ENCODE data around the gene LRRC75A.
"Not testable (repeated sequence)": the region's sequence is repeated elsewhere in the genome, so short reads cannot be mapped to it uniquely, and the experiment has no call there.

Gene LRRC75A, protein sequence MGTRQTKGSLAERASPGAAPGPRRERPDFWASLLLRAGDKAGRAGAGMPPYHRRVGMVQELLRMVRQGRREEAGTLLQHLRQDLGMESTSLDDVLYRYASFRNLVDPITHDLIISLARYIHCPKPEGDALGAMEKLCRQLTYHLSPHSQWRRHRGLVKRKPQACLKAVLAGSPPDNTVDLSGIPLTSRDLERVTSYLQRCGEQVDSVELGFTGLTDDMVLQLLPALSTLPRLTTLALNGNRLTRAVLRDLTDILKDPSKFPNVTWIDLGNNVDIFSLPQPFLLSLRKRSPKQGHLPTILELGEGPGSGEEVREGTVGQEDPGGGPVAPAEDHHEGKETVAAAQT

DNA sequence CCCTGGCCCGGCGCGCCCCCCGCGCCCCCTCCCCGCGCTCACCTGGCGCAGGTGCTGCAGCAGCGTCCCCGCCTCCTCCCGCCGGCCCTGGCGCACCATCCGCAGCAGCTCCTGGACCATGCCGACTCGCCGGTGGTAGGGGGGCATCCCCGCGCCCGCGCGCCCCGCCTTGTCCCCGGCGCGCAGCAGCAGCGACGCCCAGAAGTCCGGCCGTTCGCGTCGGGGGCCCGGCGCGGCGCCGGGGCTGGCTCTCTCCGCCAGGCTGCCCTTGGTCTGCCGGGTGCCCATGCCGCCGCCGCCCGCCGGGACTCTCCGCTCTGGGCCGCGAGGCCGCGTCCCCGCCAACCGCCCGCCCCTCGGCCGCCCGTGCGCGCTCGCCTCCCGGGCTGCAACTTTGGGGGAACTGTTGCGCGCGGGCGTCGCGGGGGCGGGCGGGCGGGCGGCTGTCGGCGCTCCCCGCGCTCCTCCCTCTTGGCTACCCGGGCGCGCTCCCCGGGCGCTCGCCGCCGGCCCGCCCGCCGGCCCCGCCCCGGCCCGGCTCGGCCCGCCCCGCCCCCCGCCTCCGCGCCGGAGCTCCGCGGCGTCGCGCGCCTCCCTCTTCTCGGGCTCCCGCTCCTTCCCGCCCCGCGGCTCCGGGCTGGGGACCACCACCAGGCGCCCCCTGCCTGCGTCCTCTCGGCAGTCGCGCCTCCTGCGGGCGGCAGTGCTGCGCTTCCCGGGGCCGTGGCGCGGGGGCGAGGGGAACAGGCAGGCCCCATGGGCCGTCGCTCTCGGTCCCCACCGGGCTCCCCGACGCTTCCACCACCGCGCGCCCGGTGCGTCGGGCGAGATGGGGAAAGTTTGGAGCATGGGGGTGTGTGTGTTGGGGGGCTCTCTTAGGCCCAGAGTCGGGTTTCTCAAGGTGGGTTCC, at the start of gene LRRC75A:
LRRC75A (minus strand) TSS at position 491 of the 910 bp plus-strand sequence; CDS start at position 288, 203 bp downstream.
- no peak for DNase-seq

DNA sequence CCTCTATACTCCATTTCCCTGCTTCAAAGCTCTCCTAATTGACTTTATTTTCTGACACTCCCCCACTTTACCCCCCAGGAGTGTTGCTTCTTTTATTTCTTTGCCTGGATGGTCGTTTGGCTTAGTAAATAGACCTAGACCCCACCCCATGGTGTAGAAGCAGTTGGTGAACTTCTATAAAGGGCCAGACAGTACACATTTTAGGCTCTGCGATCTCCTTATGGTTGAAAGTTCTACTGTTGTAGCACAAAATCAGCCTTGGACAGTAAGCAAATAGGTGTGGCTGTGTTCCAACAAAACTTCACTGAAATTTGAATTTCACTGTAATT, 45.1 kb upstream of the LRRC75A start:
- no peak for DNase-seq

DNA sequence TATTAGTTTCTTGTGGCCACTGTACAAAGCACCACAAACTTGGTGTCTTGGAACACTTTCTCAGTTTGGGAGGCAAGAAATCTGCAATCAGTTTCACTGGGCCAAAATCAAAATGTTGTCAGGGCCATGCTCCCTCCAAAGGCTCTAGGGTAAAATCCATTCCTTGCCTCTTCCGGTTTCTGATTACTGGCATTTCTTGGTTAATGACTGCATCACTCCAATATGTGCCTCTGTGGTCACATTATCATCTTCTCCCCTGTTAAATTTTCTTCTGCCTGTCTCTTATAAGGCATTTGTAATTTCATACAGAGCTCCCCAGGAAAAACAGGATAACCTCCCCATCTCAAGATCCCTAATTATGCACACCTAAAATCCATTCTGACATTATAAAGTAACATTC, 42.2 kb upstream of the LRRC75A start:
- DNase-seq, result no peak

DNA sequence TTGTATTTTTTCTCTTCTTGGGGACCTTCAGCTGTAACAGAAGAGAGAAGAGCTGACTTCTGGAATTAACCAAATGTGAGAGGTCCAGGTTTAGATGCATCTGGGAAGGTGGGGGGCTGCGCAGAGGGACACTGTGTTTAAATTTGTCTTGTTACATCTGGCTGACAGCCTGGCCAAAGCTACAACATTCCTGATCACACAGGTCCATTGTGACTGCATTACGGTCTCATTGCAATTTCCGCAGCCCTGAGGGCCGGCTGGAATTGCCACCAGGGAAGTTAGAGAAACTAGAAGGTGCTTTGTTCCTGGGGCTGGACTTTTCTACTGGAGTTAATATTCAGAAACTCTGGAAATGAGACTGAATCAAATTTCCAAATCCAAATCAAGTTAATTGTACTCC, 37.9 kb upstream of the LRRC75A start:
- no peak for DNase-seq

DNA sequence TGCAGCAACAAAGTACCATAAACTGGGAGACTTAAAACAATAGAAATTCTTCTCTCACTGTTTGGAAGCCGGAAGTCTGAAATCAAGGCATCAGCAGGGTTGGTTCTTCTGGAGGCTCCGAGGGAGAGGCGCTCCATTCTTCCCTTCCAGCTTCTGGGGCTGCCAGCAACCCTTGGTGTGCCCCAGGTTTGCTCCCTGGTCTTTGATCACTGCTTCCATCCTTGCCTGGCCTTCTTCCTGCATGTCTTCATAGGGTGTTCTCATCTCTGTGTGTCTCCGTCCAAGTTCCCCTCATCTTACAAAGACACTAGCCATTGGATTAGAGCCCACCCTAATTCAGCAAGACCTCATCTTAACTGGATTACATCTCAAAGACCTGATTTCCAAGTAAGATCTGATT, 35.3 kb upstream of the LRRC75A start:
- no peak for DNase-seq

DNA sequence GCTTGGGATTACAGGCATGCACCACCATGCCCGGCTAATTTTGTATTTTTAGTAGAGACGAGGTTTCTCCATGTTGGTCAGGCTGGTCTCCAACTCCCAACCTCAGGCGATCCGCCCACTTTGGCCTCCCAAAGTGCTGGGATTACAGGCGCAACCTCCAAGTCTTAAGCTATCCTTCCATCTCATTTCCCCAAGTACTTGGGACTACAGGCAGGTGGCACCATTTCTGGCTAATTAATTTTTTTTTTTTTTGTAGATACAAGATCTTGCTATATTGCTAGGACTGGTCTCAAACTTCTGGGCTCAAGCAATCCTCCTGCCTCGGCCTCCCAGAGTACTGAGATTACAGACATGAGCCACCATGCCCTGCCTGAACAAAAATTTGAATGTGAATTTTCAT, 33.6 kb upstream of the LRRC75A start:
- DNase-seq, result not testable (repeated sequence)

DNA sequence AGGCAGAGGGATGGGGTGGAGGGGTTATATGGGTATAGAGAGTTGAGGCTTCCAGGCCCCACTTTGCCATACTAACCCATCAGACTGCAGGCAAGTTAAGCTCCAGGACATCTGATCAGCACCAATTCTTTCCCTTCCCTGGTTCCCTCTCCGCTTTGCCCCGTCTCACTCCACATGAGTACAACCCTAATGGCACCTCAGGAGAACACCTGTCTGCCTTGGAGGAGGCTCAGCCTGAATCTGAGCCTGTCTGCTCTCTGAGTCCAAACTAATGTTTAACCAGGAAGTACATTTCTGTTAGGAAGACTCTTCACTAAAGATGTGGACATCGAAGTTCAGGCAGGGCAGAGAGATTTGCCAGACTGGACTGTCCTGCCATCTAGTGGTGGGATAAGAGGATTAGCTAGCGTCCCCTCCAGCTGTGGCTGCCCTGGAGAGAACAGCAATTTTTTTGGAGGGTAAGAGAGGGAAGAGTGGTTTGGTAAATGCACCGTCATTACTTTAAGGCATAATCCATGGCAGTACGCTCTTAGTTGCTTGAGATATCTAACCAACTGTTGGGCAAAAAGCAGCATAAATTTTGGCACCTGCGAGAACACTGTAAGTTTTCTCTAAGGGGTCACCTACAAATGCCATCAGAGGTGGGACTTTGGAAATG, 29.2 kb upstream of the LRRC75A start:
- peak; percentile 50 for DNase-seq

DNA sequence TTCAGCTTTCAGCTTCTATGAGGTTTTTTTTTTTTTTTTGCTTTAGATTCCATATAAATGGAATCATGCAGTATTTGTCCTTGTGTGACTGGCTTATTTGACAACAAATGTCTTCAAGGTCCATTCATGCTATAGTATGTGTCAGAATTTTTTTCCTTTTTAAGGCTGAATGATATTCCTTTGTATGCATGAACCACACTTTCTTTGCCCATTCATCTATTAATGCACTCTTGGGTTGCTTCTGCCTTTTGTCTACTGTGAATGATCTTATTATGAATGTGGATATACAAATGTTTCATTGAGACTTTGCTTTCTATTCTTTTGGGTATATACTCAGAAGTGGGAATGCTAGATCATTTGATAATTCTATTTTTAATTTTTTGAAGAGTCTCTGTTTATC, 27.0 kb upstream of the LRRC75A start:
- no peak for DNase-seq

DNA sequence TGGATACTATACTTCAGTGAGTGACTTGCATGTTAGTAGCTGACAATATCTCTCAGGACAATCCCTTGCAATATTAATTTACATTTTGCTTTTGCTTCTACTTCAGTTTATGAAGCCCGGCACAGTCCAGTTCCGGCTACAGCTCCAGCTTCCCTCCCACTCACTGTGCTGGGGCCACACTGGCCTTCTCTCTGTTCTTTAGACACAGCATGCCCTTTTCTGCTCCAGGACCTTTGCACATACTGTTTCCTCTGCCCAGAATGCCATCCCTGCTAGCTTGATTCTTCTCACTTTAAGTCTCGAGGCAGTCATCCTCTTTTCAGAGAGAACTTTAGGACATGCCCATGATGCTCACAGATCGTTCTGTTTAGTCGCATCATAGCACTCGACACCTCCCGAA, 25.5 kb upstream of the LRRC75A start:
- no peak for DNase-seq

DNA sequence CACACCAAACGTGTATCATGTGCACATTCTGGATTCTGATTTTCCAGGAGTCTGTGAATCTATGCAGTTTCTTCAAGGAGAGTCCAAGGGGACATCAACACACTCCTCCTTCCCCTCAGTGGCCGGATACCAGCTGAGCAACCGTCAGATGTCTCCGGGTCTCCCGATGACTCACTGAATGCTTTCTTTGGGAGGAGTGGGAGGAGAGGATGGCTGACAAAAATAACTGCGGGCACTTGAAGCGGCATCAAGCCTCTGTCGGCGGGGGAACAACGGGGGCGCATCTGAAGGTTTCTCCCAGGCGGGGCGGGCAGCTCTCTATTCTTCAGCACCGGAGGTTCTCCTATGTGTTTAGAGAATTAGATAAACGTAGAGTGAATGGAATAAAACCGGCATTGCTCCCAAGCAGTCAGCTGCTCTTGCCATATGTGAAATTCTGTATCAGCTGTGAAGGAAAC, 24.6 kb upstream of the LRRC75A start:
- peak; percentile 17 for DNase-seq

DNA sequence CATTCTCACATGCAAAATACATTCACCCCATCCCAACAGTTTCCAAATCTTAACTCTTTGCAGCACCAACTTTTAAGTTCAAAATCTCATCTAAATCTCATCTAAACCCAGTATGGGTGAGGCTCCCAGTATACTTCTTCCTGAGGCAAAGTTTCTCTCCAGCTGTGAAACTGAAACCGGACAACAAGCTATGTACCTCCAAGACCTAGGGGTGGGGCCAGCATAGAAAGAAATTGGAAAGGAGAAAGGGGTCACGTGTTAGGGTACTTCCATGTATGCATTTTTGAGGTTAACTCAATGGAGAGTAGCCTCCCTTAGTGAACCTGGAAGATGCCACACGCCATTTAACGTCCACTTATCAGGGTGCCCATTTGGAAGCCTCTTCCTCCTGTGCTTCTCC, 23.9 kb upstream of the LRRC75A start:
- no peak for DNase-seq

DNA sequence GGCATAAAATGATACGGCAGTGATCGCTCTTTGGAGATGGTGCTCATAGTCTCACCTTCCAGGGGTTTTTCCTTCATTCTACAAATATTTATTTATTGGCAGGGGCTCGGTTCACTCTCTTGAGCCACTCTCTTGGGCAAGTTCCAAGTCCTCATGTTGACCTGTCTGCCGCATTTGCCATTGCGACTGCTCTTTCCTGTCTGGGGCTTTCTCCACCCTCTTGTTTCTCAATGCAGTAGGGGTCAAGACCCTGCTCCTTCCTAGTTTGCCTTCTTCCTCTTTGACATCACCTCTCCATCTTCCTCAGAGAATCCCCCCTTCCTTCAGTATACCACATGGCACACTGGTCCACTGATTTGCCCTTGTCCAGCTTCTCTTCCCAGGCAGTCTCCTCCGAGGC, 21.9 kb upstream of the LRRC75A start:
- DNase-seq, result no peak

DNA sequence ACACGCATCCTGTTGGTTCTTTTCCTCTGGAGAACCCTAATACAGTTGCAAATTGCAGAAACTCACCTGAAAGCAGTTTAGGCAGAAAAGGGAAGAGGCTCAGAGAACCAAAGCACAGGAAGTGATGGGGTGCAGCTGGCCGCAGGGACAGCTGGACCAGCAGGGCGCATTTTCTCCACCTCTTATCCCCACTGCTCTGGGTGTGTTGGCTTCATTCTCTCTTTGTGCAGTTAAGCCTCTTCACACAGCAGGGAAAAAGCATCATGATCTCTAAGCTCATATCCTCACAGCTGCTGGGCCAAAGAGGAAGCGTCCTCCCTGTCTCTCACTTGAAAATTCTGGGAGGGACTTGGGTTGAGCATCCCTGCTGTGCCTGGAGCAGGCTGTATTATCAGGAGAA, 20.0 kb upstream of the LRRC75A start:
- DNase-seq, result no peak

DNA sequence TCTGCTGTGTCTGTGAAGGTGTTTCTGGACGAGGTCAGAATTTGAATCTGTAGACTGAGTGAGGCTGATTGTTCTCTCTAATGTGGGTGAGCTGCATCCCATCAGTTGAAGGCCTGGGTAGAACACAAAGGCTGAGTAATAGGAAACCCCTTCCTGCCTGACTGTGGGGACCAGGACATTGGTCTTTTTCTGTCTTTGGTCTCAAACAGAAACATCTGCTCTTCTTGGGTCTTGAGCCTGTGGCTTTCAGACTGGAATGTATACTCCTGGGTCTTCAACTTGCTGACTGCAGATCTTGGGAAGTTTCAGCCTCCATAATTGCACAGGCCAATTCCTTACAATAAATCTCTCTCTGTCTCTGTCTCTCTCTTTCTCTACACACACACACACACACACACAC, 19.6 kb upstream of the LRRC75A start:
- DNase-seq, result no peak

DNA sequence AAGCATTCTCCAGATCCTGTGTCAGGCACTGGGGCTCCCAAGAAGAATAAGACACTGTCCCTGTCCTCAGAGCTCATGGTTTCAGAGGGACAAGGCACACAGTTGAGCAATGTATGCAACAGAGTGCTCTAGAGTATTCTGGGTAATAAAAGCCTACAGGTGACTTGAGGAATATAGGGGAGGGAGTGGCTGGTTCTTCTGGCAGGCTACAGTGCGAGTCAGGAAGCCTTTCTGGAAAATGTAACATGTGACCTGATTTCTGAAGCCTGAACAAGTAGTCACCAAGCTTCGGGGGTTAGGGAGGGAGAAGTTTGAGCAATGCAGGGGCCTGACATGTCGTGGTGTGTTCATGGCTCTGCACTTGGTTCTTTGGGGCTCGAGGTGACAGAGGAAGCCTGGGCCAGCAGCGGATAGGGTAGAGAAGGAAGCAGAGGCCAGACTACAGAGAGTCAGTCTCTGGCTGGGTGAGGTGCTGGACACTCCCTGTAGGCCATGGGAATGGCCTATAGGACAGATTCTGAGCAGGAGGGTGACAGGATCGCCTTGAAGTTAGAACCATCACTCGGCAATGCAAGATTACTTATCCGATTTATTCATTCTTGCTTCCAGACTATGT, 16.0 kb upstream of the LRRC75A start:
- no peak for DNase-seq

DNA sequence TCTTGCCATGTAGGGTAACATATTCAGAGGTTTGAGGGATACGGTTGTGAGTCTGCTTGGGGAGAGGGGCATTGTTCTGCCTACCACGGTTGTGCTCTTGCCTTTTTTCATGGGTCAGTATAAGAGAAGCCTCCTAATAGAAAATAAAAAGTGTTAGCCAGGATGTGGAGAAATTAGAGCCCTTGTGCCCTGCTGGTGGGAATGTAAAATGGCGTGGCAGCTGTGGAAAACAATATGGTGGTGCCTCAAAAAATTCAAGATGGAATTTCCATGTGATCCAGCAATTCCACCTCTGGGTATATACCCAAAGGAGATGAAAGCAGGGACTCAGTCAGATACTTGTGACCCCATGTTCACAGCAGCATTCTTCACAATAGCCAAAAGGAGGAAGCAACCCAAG, 14.2 kb upstream of the LRRC75A start:
- DNase-seq, result no peak

DNA sequence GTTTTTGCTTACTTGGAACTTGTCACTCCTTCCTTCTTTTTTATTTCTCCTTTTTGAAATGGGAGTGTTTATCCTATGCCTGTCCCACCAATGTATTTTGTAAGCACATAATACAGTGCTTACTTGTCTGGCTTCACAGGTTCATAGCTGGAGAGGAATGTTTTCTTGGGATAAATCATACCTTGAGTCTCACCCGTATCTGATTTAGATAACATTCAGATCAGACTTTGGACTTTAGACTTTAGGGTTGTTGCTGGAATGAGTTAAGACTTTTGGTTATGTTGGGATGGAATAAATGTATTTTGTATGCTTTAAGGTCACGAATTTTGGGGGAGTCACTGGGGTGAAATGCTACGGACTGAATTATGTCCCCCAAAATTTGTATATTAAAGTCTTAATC, 13.0 kb upstream of the LRRC75A start:
- no peak for DNase-seq

DNA sequence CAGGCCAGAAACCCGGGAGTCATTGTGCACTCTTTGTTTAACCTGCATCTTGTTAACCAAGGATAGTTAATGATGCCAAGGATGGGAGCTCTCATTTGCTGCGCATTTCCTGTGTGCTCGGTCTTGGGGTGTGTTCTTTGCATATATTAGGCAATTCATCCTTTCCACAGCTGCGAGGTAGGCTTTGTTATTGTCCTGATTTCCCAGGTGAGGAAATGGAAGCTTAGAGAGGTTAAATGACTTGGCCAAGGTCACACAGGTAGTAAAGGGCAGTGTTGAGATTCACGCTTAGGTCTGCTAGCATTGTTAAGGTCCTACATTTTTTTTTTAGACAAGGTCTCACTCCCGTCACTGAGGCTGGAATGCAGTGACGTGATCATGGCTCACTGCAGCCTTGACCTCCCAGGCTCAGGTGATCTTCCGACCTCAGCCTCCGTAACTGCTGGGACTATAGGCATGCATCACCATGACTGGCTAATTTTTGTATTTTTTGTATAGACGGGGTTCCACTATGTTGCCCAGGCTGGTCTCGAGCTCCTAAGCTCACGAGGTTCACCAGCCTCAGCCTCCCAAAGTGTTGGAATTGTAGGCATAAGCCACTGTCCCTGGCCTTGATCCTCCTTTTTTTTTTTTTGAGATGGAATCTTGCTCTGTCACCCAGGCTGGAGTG, 5.0 kb upstream of the LRRC75A start:
- no peak for DNase-seq

DNA sequence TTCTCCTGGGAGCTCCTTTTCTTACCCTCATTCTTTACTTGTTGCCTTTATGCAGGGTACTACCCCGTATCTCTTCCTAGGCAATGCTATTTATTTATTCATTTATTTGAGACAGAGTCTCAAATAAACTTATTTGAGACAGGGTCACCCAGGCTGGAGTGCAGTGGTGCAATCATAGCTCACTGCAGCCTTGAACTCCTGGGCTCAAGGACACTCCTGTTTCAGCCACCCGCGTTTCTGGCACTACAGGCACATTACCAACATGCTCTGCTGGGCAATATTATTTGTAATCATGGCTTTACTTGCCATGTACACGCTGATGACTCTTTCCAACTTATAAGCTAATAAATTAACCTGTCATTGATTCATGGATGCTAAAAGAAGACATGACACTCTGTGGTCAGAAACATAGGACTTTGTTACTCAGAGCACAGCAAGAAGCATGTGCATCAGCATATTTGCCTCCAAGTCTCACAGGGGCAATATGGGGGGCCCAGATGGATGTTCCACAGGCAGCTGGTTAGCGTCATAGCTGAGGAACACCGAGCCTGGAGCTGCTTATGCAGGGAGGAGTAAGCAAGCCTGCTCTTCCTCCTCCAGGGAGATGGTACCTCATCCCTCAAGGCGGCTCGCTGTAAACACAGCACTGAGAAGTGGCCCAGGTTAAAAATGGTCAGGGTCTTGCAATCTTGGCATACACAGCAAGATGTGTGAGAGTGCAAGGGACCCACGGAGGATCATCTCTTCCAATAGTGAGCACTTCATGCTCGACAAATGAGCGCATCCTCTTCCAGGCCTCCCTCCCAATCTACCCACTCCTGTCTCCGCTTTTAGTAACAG, 4.2 kb upstream of the LRRC75A start:
- DNase-seq, result no peak

DNA sequence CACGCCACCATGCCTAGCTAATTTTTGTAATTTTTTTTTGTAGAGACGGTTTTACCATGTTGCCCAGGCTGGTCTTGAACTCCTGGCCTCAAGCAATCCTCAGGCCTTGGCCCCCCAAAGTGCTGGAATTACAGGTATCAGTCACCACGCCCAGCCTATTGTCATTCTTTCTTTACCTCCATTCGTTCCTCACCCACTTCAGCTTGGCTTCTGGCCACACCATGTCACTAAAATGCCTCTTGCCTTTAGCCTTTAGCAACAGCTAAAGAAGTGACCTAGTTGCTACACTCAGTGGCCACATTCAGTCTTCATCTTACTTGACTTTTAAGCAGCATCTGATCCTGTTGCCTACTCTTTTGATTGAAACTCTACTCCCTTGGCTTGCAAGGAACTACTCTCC, 3.6 kb upstream of the LRRC75A start:
- DNase-seq, result no peak

DNA sequence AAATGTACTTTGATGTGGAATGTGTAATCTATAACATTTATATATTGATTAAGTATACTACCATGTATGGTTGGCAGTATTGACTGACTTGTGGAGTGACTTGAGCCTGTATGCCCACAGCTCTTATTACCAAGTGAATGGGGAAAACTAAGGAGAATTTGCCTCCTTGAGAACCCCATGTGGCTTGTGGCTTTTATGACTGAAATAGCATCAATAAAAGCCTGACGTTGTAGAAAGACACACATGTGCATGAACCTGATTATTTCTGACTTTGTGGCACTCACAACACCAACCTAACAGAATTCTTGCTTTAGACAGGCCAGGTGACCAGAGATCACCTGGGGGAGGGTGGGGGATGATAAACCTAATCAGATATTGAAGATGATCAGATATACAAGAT, 2.1 kb upstream of the LRRC75A start:
- no peak for DNase-seq

DNA sequence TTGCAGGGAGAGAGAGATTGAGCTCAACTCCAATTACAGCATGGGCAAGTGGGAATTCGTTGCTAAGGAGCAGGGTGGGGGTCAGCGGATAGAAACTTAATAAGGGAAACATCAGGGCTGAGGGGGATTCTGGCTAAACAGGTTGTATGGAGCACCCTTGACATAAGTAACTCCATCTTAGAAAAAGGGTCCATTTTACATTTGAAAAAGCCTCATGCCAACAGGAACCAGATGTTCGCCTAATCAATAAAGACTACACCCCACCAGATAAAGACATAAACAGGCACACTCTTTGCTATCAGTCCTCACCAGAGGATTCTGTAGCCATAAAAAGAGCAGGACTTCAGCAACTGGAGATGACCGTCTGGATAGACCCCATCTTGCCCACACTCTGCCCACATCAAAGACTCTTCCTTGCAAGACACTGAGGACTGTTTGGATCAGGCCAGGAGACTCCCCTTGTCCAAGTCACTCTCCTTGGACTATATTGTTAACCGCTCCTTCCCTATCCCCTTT, 1.6 kb upstream of the LRRC75A start:
- no peak for DNase-seq

Data from DMS79 (cell line).